ENCODE data around the gene SNRPD1. TPM values are rescaled to one million over a fixed set of nuclear protein-coding genes. Genes with fewer than 3 reads are reported as not detected.
A peak's percentile ranks its signal among the peaks of the same experiment; 100 is the strongest.
"Not testable (repeated sequence)": the region's sequence is repeated elsewhere in the genome, so short reads cannot be mapped to it uniquely, and the experiment has no call there.

SNRPD1 gene
- total RNA-seq, result 10 to 100 TPM in 3 of 4 donors, 1 to 10 TPM in 1; 4.7 to 16.9 (median 14.1) TPM

DNA sequence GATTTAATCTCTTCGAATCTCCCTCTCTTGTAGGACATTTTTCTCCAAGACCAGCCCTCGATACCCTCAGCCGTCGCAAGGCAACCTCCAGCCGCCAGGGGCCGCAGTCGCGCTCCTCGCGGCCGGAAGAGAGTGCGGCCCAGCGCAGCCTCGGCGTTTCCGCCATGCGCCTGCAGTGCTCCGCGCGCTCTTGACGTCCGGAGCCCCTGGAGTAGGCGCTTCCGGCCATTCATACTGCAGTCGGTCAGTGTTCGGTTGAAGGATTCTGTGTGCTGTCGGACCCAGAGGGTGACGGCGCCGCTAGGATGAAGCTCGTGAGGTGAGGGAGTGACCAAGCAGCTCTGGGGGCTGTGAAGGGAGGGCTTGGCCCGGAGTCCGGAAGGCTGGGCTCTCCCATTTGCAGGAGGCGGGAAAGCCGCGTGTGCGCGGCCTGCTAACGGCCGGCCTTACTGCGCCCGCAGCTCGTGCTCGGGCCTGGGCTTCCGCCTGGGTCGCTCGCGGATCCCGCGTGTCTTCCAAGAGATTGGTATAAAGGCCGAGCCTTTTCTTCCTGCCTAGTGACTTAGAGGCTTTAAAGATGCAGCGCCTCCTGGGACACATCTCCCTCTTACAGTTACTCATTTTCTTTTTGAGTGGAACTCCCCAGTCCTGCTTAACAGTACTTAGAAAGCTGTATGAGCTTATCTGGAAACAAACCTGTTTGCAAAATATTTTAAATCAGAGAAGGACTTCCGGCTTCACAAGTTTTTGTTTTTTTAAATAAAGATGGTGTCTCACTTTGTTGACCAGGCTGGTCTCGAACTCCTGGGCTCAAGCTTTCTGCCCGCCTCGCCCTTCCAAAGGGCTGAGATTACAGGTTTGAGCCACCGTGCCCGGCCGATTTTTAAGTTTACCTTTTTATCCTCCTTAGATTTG lies at the start of gene SNRPD1:
TSS of gene SNRPD1 (plus strand) at position 190 of the 915 bp plus-strand sequence. CDS start at position 306, 116 bp downstream.
- ATAC-seq, result peak; percentile 94 to 97
- no peaks in the 10 kb centered on the region for H3K27me3 ChIP-seq
- H3K27ac ChIP-seq, result peak within 1 kb of the TSS; percentile 75 to 84 (median 78)
- in situ Hi-C loops (cut with MboI; ENCODE audit: low sequenced_read_pairs in 4 of 4), result loop anchor here in 1 of 4 donors (10.0 kb wide), 1 partner anchor 122 kb away; no protein-coding TSS in a partner anchor
- peak; percentile 64 to 75 for DNase-seq
- peaks cover 0 to 8% of the 10 kb centered on the region in 2 donors for H3K36me3 ChIP-seq
- TF ChIP-seq, protein P1, sequence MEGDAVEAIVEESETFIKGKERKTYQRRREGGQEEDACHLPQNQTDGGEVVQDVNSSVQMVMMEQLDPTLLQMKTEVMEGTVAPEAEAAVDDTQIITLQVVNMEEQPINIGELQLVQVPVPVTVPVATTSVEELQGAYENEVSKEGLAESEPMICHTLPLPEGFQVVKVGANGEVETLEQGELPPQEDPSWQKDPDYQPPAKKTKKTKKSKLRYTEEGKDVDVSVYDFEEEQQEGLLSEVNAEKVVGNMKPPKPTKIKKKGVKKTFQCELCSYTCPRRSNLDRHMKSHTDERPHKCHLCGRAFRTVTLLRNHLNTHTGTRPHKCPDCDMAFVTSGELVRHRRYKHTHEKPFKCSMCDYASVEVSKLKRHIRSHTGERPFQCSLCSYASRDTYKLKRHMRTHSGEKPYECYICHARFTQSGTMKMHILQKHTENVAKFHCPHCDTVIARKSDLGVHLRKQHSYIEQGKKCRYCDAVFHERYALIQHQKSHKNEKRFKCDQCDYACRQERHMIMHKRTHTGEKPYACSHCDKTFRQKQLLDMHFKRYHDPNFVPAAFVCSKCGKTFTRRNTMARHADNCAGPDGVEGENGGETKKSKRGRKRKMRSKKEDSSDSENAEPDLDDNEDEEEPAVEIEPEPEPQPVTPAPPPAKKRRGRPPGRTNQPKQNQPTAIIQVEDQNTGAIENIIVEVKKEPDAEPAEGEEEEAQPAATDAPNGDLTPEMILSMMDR (IDR thresholded peaks at IDR 0.05 in 4 of 5, conservative IDR thresholded peaks at IDR 0.05 in 1 of 5), result peak; percentile 89 to 97 (median 92)
- TF ChIP-seq POLR2A (IDR thresholded peaks at IDR 0.05), result peak; percentile 29 to 42
- peak within 1 kb of the TSS; percentile 51 to 79 (median 68) for H3K4me3 ChIP-seq
- peaks cover 9 to 16% of the 10 kb centered on the region in 2 donors for H3K4me1 ChIP-seq
- intact Hi-C loops (cut with DNase I; ENCODE audit: low total_unique reads), result loop anchor here (1.0 to 10.0 kb wide), 5 partner anchors 11 to 418 kb away; partner anchors contain the start of genes ABHD3 and GREB1L
- no peaks in the 10 kb centered on the region for H3K9me3 ChIP-seq

DNA sequence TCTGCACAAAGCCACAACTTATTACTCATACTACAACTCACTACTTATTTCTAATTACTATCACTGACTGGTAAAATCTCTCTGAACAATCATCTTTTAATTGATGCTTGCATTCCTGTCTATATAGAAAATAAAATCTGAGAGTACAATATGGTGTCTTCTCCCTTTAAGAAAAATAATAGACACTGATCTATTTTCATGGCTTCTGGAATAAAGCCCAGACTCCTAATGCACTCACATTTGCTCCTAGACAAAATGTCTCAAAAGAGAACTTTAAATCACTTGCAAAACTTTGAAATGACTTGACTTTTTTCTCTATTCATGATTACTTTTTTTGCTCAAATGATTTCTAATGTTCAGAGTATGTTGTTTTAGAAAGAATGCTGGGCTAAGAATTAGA lies 40.3 kb upstream of the SNRPD1 start:
- Histone ChIP-seq H3K27ac (peak overlapping the region in 1 of 4 donors; percentile 1), H3K27me3 (no peaks in the 10 kb centered on the region), H3K9me3 (no peaks in the 10 kb centered on the region), H3K4me1 (peaks cover 12 to 17% of the 10 kb centered on the region in 2 donors), H3K4me3 (no peak overlapping the region), H3K36me3 (peaks cover 4 to 75% of the 10 kb centered on the region in 2 donors)
- DNase-seq, result no peak
- no peak for ATAC-seq
- TF ChIP-seq, protein P1 (IDR thresholded peaks at IDR 0.05 in 4 of 5, conservative IDR thresholded peaks at IDR 0.05 in 1 of 5), result no peak
- no peak for TF ChIP-seq POLR2A (IDR thresholded peaks at IDR 0.05)
- intact Hi-C loops (cut with DNase I; ENCODE audit: low total_unique reads) (no loop called here), in situ Hi-C loops (cut with MboI; ENCODE audit: low sequenced_read_pairs in 4 of 4) (no loop called here)

DNA sequence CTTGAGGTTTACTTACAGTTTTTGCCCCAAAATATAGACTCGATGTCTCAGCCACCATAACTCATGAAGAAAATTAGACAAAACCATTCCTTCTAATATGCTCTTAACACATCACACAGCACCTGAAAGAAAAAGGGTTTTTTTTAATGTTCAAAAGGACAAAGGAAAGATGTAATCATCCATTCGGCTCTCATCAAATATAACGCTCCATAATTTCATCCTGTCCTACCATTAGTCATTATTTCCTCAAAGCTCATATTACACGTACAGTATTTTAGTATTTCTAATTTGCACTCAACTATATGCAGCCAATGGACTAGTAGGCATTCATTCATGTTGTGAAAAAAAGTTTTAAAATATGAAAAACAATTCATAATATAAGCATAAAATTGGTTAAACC lies 36.5 kb upstream of the SNRPD1 start:
- Histone ChIP-seq H3K9me3 (no peaks in the 10 kb centered on the region), H3K4me1 (peaks cover 12 to 17% of the 10 kb centered on the region in 2 donors), H3K4me3 (no peak overlapping the region), H3K36me3 (peaks cover 0 to 42% of the 10 kb centered on the region in 2 donors), H3K27ac (no peak overlapping the region), H3K27me3 (no peaks in the 10 kb centered on the region)
- ATAC-seq (no peak), DNase-seq (no peak)
- in situ Hi-C loops (cut with MboI; ENCODE audit: low sequenced_read_pairs in 4 of 4), result no loop called here
- no peak for TF ChIP-seq POLR2A (IDR thresholded peaks at IDR 0.05)
- TF ChIP-seq, protein P1 (IDR thresholded peaks at IDR 0.05 in 4 of 5, conservative IDR thresholded peaks at IDR 0.05 in 1 of 5), result no peak
- intact Hi-C loops (cut with DNase I; ENCODE audit: low total_unique reads), result no loop called here

DNA sequence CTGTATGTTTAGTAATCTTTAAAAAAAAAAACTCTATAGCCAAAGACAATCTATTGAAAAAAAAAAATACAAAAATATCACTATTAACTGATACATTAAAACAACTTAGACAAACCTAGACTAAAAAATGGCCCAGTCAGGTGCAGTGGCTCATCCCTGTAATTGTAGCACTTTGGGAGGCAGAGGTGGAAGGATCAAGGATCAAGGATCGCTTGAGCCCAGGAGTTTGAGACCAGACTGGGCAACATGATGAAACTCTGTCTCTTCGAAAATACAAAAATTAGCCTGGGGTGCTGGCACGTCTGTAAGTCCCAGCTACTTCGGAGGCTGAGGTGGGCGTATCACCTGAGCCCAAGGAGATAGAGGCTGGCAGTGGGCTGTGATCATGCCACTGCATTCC lies 27.7 kb upstream of the SNRPD1 start:
- H3K36me3 ChIP-seq, result peaks cover 0 to 19% of the 10 kb centered on the region in 2 donors
- H3K27me3 ChIP-seq, result no peaks in the 10 kb centered on the region
- intact Hi-C loops (cut with DNase I; ENCODE audit: low total_unique reads), result no loop called here
- TF ChIP-seq, protein P1 (IDR thresholded peaks at IDR 0.05 in 4 of 5, conservative IDR thresholded peaks at IDR 0.05 in 1 of 5), result no peak
- TF ChIP-seq POLR2A (IDR thresholded peaks at IDR 0.05), result no peak
- peaks cover 0 to 4% of the 10 kb centered on the region in 2 donors for H3K4me1 ChIP-seq
- H3K9me3 ChIP-seq, result no peaks in the 10 kb centered on the region
- DNase-seq, result no peak
- no peak overlapping the region for H3K27ac ChIP-seq
- in situ Hi-C loops (cut with MboI; ENCODE audit: low sequenced_read_pairs in 4 of 4), result no loop called here
- no peak overlapping the region for H3K4me3 ChIP-seq
- no peak for ATAC-seq

DNA sequence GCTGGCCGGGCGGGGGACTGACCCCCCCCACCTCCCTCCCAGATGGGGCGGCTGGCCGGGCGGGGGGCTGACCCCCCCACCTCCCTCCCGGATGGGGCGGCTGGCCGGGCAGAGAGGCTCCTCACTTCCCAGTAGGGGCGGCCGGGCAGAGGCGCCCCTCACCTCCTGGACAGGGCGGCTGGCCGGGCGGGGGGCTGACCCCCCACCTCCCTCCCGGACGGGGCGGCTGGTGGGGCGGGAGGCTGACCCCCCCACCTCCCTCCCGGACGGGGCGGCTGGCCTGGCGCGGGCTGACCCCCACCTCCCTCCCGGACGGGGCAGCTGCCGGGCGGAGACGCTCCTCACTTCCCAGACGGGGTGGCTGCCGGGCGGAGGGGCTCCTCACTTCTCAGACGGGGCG lies 19.8 kb upstream of the SNRPD1 start:
- H3K4me1 ChIP-seq, result peaks cover 6 to 15% of the 10 kb centered on the region in 2 donors
- DNase-seq; ATAC-seq; H3K4me3 ChIP-seq; in situ Hi-C loops (cut with MboI; ENCODE audit: low sequenced_read_pairs in 4 of 4); H3K27ac ChIP-seq; H3K36me3 ChIP-seq; H3K27me3 ChIP-seq; H3K9me3 ChIP-seq: not testable (repeated sequence)
- intact Hi-C loops (cut with DNase I; ENCODE audit: low total_unique reads), result loop anchor here (10.0 kb wide), 1 partner anchor 68 kb away; no protein-coding TSS in a partner anchor
